Testis (tissue), 2 donors: ENCODE measurements around the gene TMEM117.

ENCODE experiments used
- CTCF ChIP-seq, 3 experiments: fragments of 450-650 bp in 2 of 3; fragments of 200-600 bp in 1 of 3; sonication (generic) in 1 of 3; IDR thresholded peaks; one replicate each; pipeline ENCODE4 v1.5.1; 2016 to 2019; ENCODE audit warnings: antibody characterized with exemption in 3 of 3, mild to moderate bottlenecking in 2 of 3, moderate library complexity in 1 of 3
- POLR2A ChIP-seq: fragments of 450-650 bp; IDR thresholded peaks from one replicate; pipeline ENCODE4 v1.6.1; 2017; ENCODE audit warnings: antibody characterized with exemption, mild to moderate bottlenecking, moderate library complexity

GRCh38 chr12:44223736-44224135 lies 387.9 kb downstream of the TMEM117 start:
- TF ChIP-seq POLR2A = no peak
- TF ChIP-seq CTCF (IDR thresholded peaks at IDR 0.05) = no peak
